GM23338 (cell line): ENCODE results near the gene CRKL. TPM values are rescaled to one million over a fixed set of nuclear protein-coding genes. Genes with fewer than 3 reads are reported as not detected.

ENCODE experiments used
- ATAC-seq: fragments of 200-7000 bp; cut with Tn5 transposase; 3 replicates; pipeline ENCODE4 v1.9.1; 2020
- DNase-seq: peaks from one replicate; pipeline ENCODE4 v3.0.0-alpha.2; 2015; ENCODE audit warnings: low spot score
- H2AFZ ChIP-seq: fragments of 200-600 bp; sonication (generic); 2 replicates; pipeline ENCODE4 v1.8.0; 2016; ENCODE audit warnings: antibody characterized with exemption, mild to moderate bottlenecking, moderate library complexity
- H3F3A ChIP-seq: fragments of 200-600 bp; sonication (generic); replicated peaks from 2 replicates; pipeline ENCODE4 v1.8.0; 2017; ENCODE audit warnings: antibody characterized with exemption, mixed run types, low read depth
- H3K27ac ChIP-seq: fragments of 200-600 bp; sonication (generic); 2 replicates; pipeline ENCODE4 v1.6.1; 2016; ENCODE audit warnings: low read depth
- H3K27me3 ChIP-seq: fragments of 200-600 bp; sonication (generic); 2 replicates; pipeline ENCODE4 v1.8.0; 2016; ENCODE audit warnings: mild to moderate bottlenecking, mixed run types, moderate library complexity; ENCODE audit not compliant: insufficient read depth
- H3K36me3 ChIP-seq: fragments of 200-600 bp; sonication (generic); 2 replicates; pipeline ENCODE4 v1.8.0; 2016; ENCODE audit warnings: mild to moderate bottlenecking; ENCODE audit not compliant: insufficient read depth
- H3K4me1 ChIP-seq: fragments of 200-600 bp; sonication (generic); 2 replicates; pipeline ENCODE4 v1.8.0; 2016; ENCODE audit warnings: mild to moderate bottlenecking, moderate library complexity; ENCODE audit not compliant: insufficient read depth
- H3K4me2 ChIP-seq: fragments of 200-600 bp; sonication (generic); 2 replicates; pipeline ENCODE4 v1.7.1; 2017; ENCODE audit warnings: mixed run types
- H3K4me3 ChIP-seq: fragments of 200-600 bp; sonication (generic); 2 replicates; pipeline ENCODE4 v1.6.1; 2016; ENCODE audit warnings: mixed run types
- H3K79me2 ChIP-seq: fragments of 200-600 bp; sonication (generic); replicated peaks from 2 replicates; pipeline ENCODE4 v1.8.0; 2017; ENCODE audit warnings: mild to moderate bottlenecking; ENCODE audit not compliant: insufficient read depth
- H3K9me2 ChIP-seq: fragments of 200-600 bp; sonication (generic); 2 replicates; pipeline ENCODE4 v1.8.0; 2017; ENCODE audit not compliant: insufficient read depth
- H4K20me1 ChIP-seq: fragments of 200-600 bp; sonication (generic); replicated peaks from 2 replicates; pipeline ENCODE4 v1.8.0; 2017; ENCODE audit warnings: mild to moderate bottlenecking; ENCODE audit not compliant: insufficient read depth
- H3K27ac Mint-ChIP-seq: 2 replicates; pipeline ENCODE4 v1.8.0; 2020; ENCODE audit warnings: inconsistent platforms, mild to moderate bottlenecking, moderate library complexity, mixed read lengths
- H3K27me3 Mint-ChIP-seq: 3 replicates; pipeline ENCODE4 v1.8.0; 2022; ENCODE audit warnings: low read depth, mild to moderate bottlenecking, moderate library complexity, mixed read lengths, inconsistent platforms; ENCODE audit not compliant: insufficient read depth, poor library complexity
- H3K36me3 Mint-ChIP-seq: 3 replicates; pipeline ENCODE4 v1.8.0; 2021; ENCODE audit warnings: low read depth, mild to moderate bottlenecking, inconsistent platforms, moderate library complexity, mixed read lengths
- H3K4me1 Mint-ChIP-seq: 3 replicates; pipeline ENCODE4 v1.8.0; 2020; ENCODE audit warnings: mild to moderate bottlenecking, inconsistent platforms, mixed read lengths
- H3K4me3 Mint-ChIP-seq: 3 replicates; pipeline ENCODE4 v1.8.0; 2021; ENCODE audit warnings: moderate library complexity, mild to moderate bottlenecking, inconsistent platforms, mixed read lengths
- H3K9me3 Mint-ChIP-seq: 3 replicates; pipeline ENCODE4 v1.8.0; 2020; ENCODE audit warnings: moderate library complexity, mild to moderate bottlenecking, inconsistent platforms, mixed read lengths
- CREB1 ChIP-seq: fragments of 250-450 bp; sonication (Bioruptor Pico); IDR thresholded peaks from 2 replicates; pipeline ENCODE4 v1.5.0; 2020; ENCODE audit warnings: low read depth, mild to moderate bottlenecking, moderate library complexity
- CTCF ChIP-seq, 2 experiments: fragments of 200-600 bp in 1 of 2; sonication (generic) in 1 of 2; conservative IDR thresholded peaks; 2 replicates each; pipeline versions ENCODE4 v1.5.1 to v1.6.1; 2016 to 2017; ENCODE audit warnings: antibody characterized with exemption in 2 of 2, low read depth in 2 of 2, mild to moderate bottlenecking in 2 of 2, moderate library complexity in 1 of 2
- EZH2 ChIP-seq: fragments of 200-600 bp; sonication (generic); IDR thresholded peaks from one replicate; pipeline ENCODE4 v1.8.0; 2017; ENCODE audit warnings: antibody characterized with exemption, mild to moderate bottlenecking, low read depth; ENCODE audit not compliant: unreplicated experiment
- EZH2phosphoT487 ChIP-seq: fragments of 200-600 bp; sonication (generic); IDR thresholded peaks from one replicate; pipeline ENCODE4 v1.8.1; 2018; ENCODE audit warnings: antibody characterized with exemption; ENCODE audit not compliant: unreplicated experiment
- JUNB ChIP-seq: IDR thresholded peaks from one replicate; pipeline ENCODE4 v1.6.1; 2016; ENCODE audit warnings: antibody characterized with exemption; ENCODE audit not compliant: unreplicated experiment
- NANOG ChIP-seq: IDR thresholded peaks from 2 replicates; pipeline ENCODE4 v1.6.1; 2016; ENCODE audit warnings: antibody characterized with exemption, borderline replicate concordance
- REST ChIP-seq: IDR thresholded peaks from one replicate; pipeline ENCODE4 v1.6.1; 2018; ENCODE audit warnings: antibody characterized with exemption; ENCODE audit not compliant: unreplicated experiment
- STAT1 ChIP-seq: IDR thresholded peaks from one replicate; pipeline ENCODE4 v1.6.1; 2016; ENCODE audit warnings: antibody characterized with exemption; ENCODE audit not compliant: unreplicated experiment
- ZNF114 ChIP-seq: fragments of 250-450 bp; sonication (Bioruptor Pico); IDR thresholded peaks from 2 replicates; pipeline ENCODE4 v1.5.0; 2020; ENCODE audit warnings: mild to moderate bottlenecking, moderate library complexity
- ZNF331 ChIP-seq: fragments of 250-450 bp; sonication (Bioruptor Pico); IDR thresholded peaks from 2 replicates; pipeline ENCODE4 v1.5.0; 2020; ENCODE audit warnings: low read depth, mild to moderate bottlenecking, moderate library complexity
- ZNF462 ChIP-seq: fragments of 250-450 bp; sonication (Bioruptor Pico); IDR thresholded peaks from 2 replicates; pipeline ENCODE4 v1.5.0; 2020; ENCODE audit warnings: mild to moderate bottlenecking, moderate library complexity
- polyA plus RNA-seq: library from polyadenylated mRNA; unstranded; fragments of >200 nt; fragmentation: Nextera tagmentation; extraction: Ambion mirVana; gene quantifications from 2 replicates; pipeline ENCODE4 v1.2.1, GENCODE V29; 2016
- total RNA-seq: library from RNA; depleted of rRNA; stranded (reverse); fragments of >200 nt; shearing (Covaris generic); gene quantifications from 2 replicates; pipeline ENCODE4 v1.2.3, GENCODE V29; 2014

The CRKL gene
- total and polyA plus RNA-seq, 2 experiments from 2014 or later, result 39.5 to 104 TPM

- H3K79me2 ChIP-seq, result no peaks in the 10 kb centered on the region
- ATAC-seq (no peak), DNase-seq (no peak)
- H3K27me3 ChIP-seq, result no peaks in the 10 kb centered on the region
- H3K27me3 Mint-ChIP-seq, result peaks cover 6% of the 10 kb centered on the region
- no peak overlapping the region for H3K4me2 ChIP-seq
- H3K4me1 ChIP-seq, result no peaks in the 10 kb centered on the region
- no peak overlapping the region for H2AFZ ChIP-seq
- no peak overlapping the region for H3K27ac ChIP-seq
- no peaks in the 10 kb centered on the region for H3K9me3 Mint-ChIP-seq
- no peaks in the 10 kb centered on the region for H4K20me1 ChIP-seq
- H3K9me2 ChIP-seq, result no peaks in the 10 kb centered on the region
- no peaks in the 10 kb centered on the region; the same call in 2 of the 3 replicates for H3K4me1 Mint-ChIP-seq
- H3K27ac Mint-ChIP-seq, result no peak overlapping the region
- H3F3A ChIP-seq, result no peaks in the 10 kb centered on the region
- peaks cover 11% of the 10 kb centered on the region; the same call in 2 of the 3 replicates for H3K36me3 Mint-ChIP-seq
- H3K4me3 Mint-ChIP-seq, result no peak overlapping the region
- H3K4me3 ChIP-seq, result no peak overlapping the region
- no peak for TF ChIP-seq CTCF (conservative IDR thresholded peaks at IDR 0.05; ENCODE audit: low read depth in 2 of 2)
- no peak for TF ChIP-seq CREB1 (CRISPR knock-in tag)
- no peak for TF ChIP-seq EZH2
- TF ChIP-seq ZNF462 (CRISPR knock-in tag), result no peak
- TF ChIP-seq JUNB, result no peak
- TF ChIP-seq ZNF331 (CRISPR knock-in tag), result no peak
- no peak for TF ChIP-seq ZNF114
- no peak for TF ChIP-seq NANOG
- TF ChIP-seq STAT1, result no peak
- no peak for TF ChIP-seq REST
- no peak for TF ChIP-seq EZH2phosphoT487
- no peaks in the 10 kb centered on the region for H3K36me3 ChIP-seq
These were observed 75.5 kb downstream of the CRKL start for GRCh38 chr22:20992456-20993303.
